Small intestine (tissue), 16 donors: ENCODE data around the gene DDX51. TPM values are rescaled to one million over a fixed set of nuclear protein-coding genes. Genes with fewer than 3 reads are reported as not detected.

ENCODE experiments used
- DNase-seq, 2 donors: peaks; one replicate each; pipeline versions ENCODE4 v3.0.0 to v3.0.0-alpha.2; 2013
- FAIRE-seq: peaks from 2 replicates; lab custom pipeline; 2012; peaks lifted over from hg19 to GRCh38; lab: Jason Lieb, UNC
- H3K27ac ChIP-seq, 3 donors: one replicate each; pipeline ENCODE4 v1.5.1; 2013; ENCODE audit warnings: low read length in 2 of 3, mild to moderate bottlenecking in 2 of 3, control low read depth in 1 of 3, inconsistent platforms in 1 of 3, low read depth in 1 of 3, moderate library complexity in 1 of 3
- H3K27me3 ChIP-seq, 3 donors: one replicate each; pipeline ENCODE4 v1.6.1; 2013; ENCODE audit warnings: low read length in 3 of 3, inconsistent platforms in 1 of 3; ENCODE audit not compliant: control insufficient read depth in 3 of 3, insufficient read depth in 3 of 3
- H3K36me3 ChIP-seq, 3 donors: one replicate each; pipeline ENCODE4 v1.6.1; 2013; ENCODE audit warnings: low read length in 3 of 3, inconsistent platforms in 1 of 3, low read depth in 1 of 3, mild to moderate bottlenecking in 1 of 3, moderate library complexity in 1 of 3; ENCODE audit not compliant: control insufficient read depth in 3 of 3, insufficient read depth in 2 of 3
- H3K4me1 ChIP-seq, 3 donors: one replicate each; pipeline ENCODE4 v1.6.1; 2013; ENCODE audit warnings: low read length in 2 of 3, inconsistent platforms in 1 of 3, low read depth in 1 of 3, mild to moderate bottlenecking in 1 of 3, moderate library complexity in 1 of 3; ENCODE audit not compliant: control insufficient read depth in 3 of 3, insufficient read depth in 2 of 3
- H3K4me3 ChIP-seq, 3 donors: one replicate each; pipeline ENCODE4 v1.5.1; 2013; ENCODE audit warnings: low read length in 3 of 3, control low read depth in 1 of 3, inconsistent platforms in 1 of 3, low read depth in 1 of 3, mild to moderate bottlenecking in 1 of 3, moderate library complexity in 1 of 3
- H3K9me3 ChIP-seq, 2 donors: one replicate each; pipeline ENCODE4 v1.6.1; 2013; ENCODE audit warnings: low read depth in 1 of 2, low read length in 1 of 2; ENCODE audit not compliant: control insufficient read depth in 2 of 2, insufficient read depth in 1 of 2
- WGBS, 3 donors: extraction: QIAGEN DNeasy Blood & Tissue Kit; methylation state at CpG; one replicate each; pipeline ENCODE4 v1.1.7; 2013; 5-methylcytosine and 5-hydroxymethylcytosine counted together
- long read RNA-seq, 10 donors: transcript quantifications; one replicate each; lab custom pipeline, GENCODE V29; 2026
- polyA plus RNA-seq, 4 donors: library from polyadenylated mRNA; stranded (reverse) in 3 of 4; unstranded in 1 of 4; fragments of 200-250 nt in 3 of 4; fragments of 120-200 nt in 1 of 4; gene quantifications; one replicate each; pipeline versions ENCODE4 v1.2.1 to v1.2.3, GENCODE V29; 2013
- donor health status: healthy with polysubstance abuse.
- donor health status: control.
- donor health status: control.
- donor health status: Bipolar disorder and iron deficiency.
- donor health status: healthy.

The DDX51 gene
- polyA plus RNA-seq = 10 to 100 TPM in 2 of 4 donors, 1 to 10 TPM in 2; 5.1 to 17.3 (median 11.3) TPM
- long read RNA-seq, donor 1, full-length matches to known transcripts = 4 of 4 reads
- long read RNA-seq, donor 1, partial matches to known transcripts = 0 of 4 reads
- long read RNA-seq, donor 1, other reads (novel, unspliced or antisense) = 0 of 4 reads
- long read RNA-seq, donor 2 = 0 reads
- long read RNA-seq, donor 3, partial matches to known transcripts = 14 of 15 reads
- long read RNA-seq, donor 3, other reads (novel, unspliced or antisense) = 0 of 15 reads
- long read RNA-seq, donor 4 = 0 reads
- long read RNA-seq, donor 5, partial matches to known transcripts = 0 of 1 reads
- long read RNA-seq, donor 5, other reads (novel, unspliced or antisense) = 0 of 1 reads
- long read RNA-seq, donor 6, partial matches to known transcripts = 0 of 2 reads
- long read RNA-seq, donor 6, other reads (novel, unspliced or antisense) = 0 of 2 reads
- long read RNA-seq, donor 7 = 0 reads
- long read RNA-seq, donor 8, partial matches to known transcripts = 0 of 1 reads
- long read RNA-seq, donor 8, other reads (novel, unspliced or antisense) = 0 of 1 reads
- long read RNA-seq, donor 9 = 0 reads
- long read RNA-seq, donor 10, full-length matches to known transcripts = 2 of 2 reads
- long read RNA-seq, donor 10, partial matches to known transcripts = 0 of 2 reads
- long read RNA-seq, donor 10, other reads (novel, unspliced or antisense) = 0 of 2 reads

- Histone ChIP-seq H3K27me3 (no peaks in the 10 kb centered on the region), H3K4me3 (peak within 1 kb of the TSS; percentile 74 to 95 (median 92)), H3K4me1 (peaks cover 0 to 16% (median 0%) of the 10 kb centered on the region in 3 donors), H3K36me3 (peaks cover 7 to 60% (median 13%) of the 10 kb centered on the region in 3 donors), H3K9me3 (no peaks in the 10 kb centered on the region), H3K27ac (peak within 1 kb of the TSS in 2 of 3 donors; percentile 70 to 95)
- WGBS, 3 donors = 0 to 1% (median 0%) methylated on average over 69 to 100 of the region's 100 CpGs
- DNase-seq (peak; percentile 90 to 99), FAIRE-seq (no peak)
Observed at GRCh38 chr12:132144115-132144809, at the start of gene DDX51, which contains the start of gene NOC4L. Gene DDX51 (minus strand): TSS chr12:132144319. CDS start chr12:132144296, 23 bp downstream. Gene NOC4L (plus strand): TSS chr12:132144457. CDS start chr12:132144489, 32 bp downstream.

GRCh38 chr12:132191715-132192553 is 47.8 kb upstream of the DDX51 start:
- 68 to 87% (median 77%) methylated on average over 31 of the region's 31 CpGs for WGBS, 3 donors

GRCh38 chr12:132190834-132191500 is 46.8 kb upstream of the DDX51 start:
- WGBS, 3 donors = 56 to 75% (median 71%) methylated on average over 30 of the region's 30 CpGs
- FAIRE-seq (no peak), DNase-seq (peak in 1 of 2 donors; percentile 36)
- H3K36me3 ChIP-seq = no peaks in the 10 kb centered on the region
- peaks cover 4 to 14% (median 4%) of the 10 kb centered on the region in 3 donors for H3K4me1 ChIP-seq
- H3K4me3 ChIP-seq = no peak overlapping the region
- peaks cover 0 to 21% of the 10 kb centered on the region in 2 donors for H3K9me3 ChIP-seq
- H3K27me3 ChIP-seq = peaks cover 0 to 53% (median 4%) of the 10 kb centered on the region in 3 donors
- H3K27ac ChIP-seq = no peak overlapping the region

More at GRCh38 chr12:132191715-132192553, 47.8 kb upstream of the DDX51 start:
- FAIRE-seq (no peak), DNase-seq (no peak)
- H3K27me3 ChIP-seq = peaks cover 0 to 43% (median 4%) of the 10 kb centered on the region in 3 donors
- no peaks in the 10 kb centered on the region for H3K36me3 ChIP-seq
- peaks cover 4 to 14% (median 4%) of the 10 kb centered on the region in 3 donors for H3K4me1 ChIP-seq
- H3K9me3 ChIP-seq = peaks cover 0 to 21% of the 10 kb centered on the region in 2 donors
- H3K4me3 ChIP-seq = no peak overlapping the region
- H3K27ac ChIP-seq = no peak overlapping the region

GRCh38 chr12:132190012-132190755 is 46.1 kb upstream of the DDX51 start:
- peaks cover 0 to 23% of the 10 kb centered on the region in 2 donors for H3K9me3 ChIP-seq
- peak overlapping the region; percentile 34 to 55 (median 41) for H3K4me3 ChIP-seq
- H3K27me3 ChIP-seq = peaks cover 0 to 60% (median 4%) of the 10 kb centered on the region in 3 donors
- WGBS, 3 donors = 34 to 37% (median 35%) methylated on average over 57 to 59 of the region's 59 CpGs
- no peak for DNase-seq
- H3K36me3 ChIP-seq = no peaks in the 10 kb centered on the region
- H3K27ac ChIP-seq = peak overlapping the region in 2 of 3 donors; percentile 68 to 71
- H3K4me1 ChIP-seq = peaks cover 4 to 14% (median 4%) of the 10 kb centered on the region in 3 donors
- no peak for FAIRE-seq

- peaks cover 0 to 63% (median 3%) of the 10 kb centered on the region in 3 donors for H3K27me3 ChIP-seq
- WGBS, 3 donors = 0 to 1% (median 0%) methylated on average over 17 to 69 of the region's 69 CpGs
- no peak for FAIRE-seq
Observed at GRCh38 chr12:132189378-132190011, 45.4 kb upstream of the DDX51 start.

GRCh38 chr12:132188916-132189325 is 44.8 kb upstream of the DDX51 start:
- H3K27me3 ChIP-seq = peaks cover 0 to 61% (median 0%) of the 10 kb centered on the region in 3 donors
- H3K27ac ChIP-seq = peak overlapping the region in 2 of 3 donors; percentile 62 to 90
- no peak for FAIRE-seq
- H3K4me3 ChIP-seq = peak overlapping the region; percentile 31 to 55 (median 41)
- H3K9me3 ChIP-seq = peaks cover 0 to 15% of the 10 kb centered on the region in 2 donors
- peaks cover 4 to 14% (median 4%) of the 10 kb centered on the region in 3 donors for H3K4me1 ChIP-seq
- WGBS, 3 donors = 12 to 20% (median 17%) methylated on average over 19 to 20 of the region's 20 CpGs
- H3K36me3 ChIP-seq = no peaks in the 10 kb centered on the region
- no peak for DNase-seq

More at GRCh38 chr12:132189378-132190011, 45.4 kb upstream of the DDX51 start:
- Histone ChIP-seq H3K4me3 (peak overlapping the region; percentile 34 to 55 (median 41)), H3K4me1 (peaks cover 4 to 14% (median 4%) of the 10 kb centered on the region in 3 donors), H3K27ac (peak overlapping the region in 2 of 3 donors; percentile 68 to 90), H3K36me3 (no peaks in the 10 kb centered on the region), H3K9me3 (peaks cover 0 to 21% of the 10 kb centered on the region in 2 donors)
- peak; percentile 93 to 96 for DNase-seq
